Panc1 (cell line): ENCODE data around the gene DDA1.

Experiments used
- POLR2AphosphoS5 ChIP-seq: IDR thresholded peaks from 2 replicates; pipeline ENCODE4 v1.6.1; 2012; ENCODE audit warnings: mild to moderate bottlenecking, low read depth, low read length, moderate library complexity
- REST ChIP-seq, 2 experiments: IDR thresholded peaks; 2 replicates each; pipeline ENCODE4 v1.6.1; 2011 to 2012; ENCODE audit warnings: low read depth in 2 of 2, control low read depth in 1 of 2, low read length in 1 of 2, mild to moderate bottlenecking in 1 of 2, moderate library complexity in 1 of 2; ENCODE audit not compliant: insufficient read depth in 1 of 2

DNA sequence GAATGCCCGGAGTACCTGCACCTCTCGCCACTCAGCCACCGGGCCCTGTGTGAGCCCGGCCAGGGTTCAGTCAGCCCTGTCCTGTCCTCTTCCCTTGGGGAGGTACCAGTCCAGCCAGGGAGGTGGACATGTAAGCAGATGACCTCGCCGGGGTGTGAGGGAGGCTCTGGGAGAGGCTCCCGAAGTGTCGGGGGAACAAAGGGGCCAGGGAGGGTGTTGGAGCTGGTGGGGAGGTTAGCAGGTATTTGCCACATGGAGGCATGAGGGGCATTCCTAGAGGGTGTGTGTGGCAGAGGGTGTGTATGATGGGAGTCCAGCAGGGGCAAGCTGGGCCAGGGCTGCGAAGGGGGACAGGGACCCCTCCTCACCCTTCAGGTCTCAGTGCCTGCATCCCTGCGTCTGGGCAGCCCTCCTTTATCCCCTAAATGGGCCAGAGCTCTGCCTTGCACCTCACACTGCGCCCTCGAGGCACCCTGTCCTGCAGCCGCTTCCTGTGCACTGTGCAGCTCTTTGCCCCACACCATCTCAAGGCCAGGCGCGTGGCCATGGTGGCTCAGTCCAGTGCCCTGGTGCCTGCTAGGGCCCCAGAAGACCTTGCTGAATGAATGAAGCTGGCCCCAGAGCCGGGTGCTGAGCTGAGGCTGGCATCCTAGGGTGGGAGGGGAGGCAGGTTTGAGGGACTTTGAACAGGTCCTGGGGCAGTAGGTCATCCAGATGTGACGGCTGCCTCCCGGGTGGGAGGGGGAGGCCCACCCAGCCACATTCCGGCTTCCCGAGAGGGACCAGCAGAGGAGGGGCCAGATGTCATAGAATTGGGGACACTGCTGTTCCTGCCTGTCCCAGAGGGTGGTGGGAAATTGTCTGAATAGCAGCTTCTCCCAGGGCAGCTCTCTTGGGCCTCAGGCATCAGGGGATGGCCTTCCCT, 3.1 kb downstream of the DDA1 start:
- TF ChIP-seq REST (IDR thresholded peaks at IDR 0.05; ENCODE audit: insufficient read depth in 1 of 2, low read depth in 2 of 2, low read length in 1 of 2) (no peak), POLR2AphosphoS5 (no peak)
